NCI-H82 treated with DMSO at 0.1 percent for 48 hours (cell line): ENCODE measurements around the gene OBP2B.
"Not testable (repeated sequence)": the region's sequence is repeated elsewhere in the genome, so short reads cannot be mapped to it uniquely, and the experiment has no call there.

Source experiments
- DNase-seq: peaks from one replicate; lab custom pipeline; 2025; ENCODE audit not compliant: unreplicated experiment; lab: John Stamatoyannopoulos, UW

OBP2B gene, protein sequence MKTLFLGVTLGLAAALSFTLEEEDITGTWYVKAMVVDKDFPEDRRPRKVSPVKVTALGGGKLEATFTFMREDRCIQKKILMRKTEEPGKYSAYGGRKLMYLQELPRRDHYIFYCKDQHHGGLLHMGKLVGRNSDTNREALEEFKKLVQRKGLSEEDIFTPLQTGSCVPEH

GRCh38 chr9:133208880-133209300 is at the start of gene OBP2B:
Gene OBP2B (minus strand): TSS chr9:133209250. CDS start chr9:133209199, 51 bp downstream.
- not testable (repeated sequence) for DNase-seq

GRCh38 chr9:133258061-133259015 is 49.3 kb upstream of the OBP2B start:
- no peak for DNase-seq

DNA sequence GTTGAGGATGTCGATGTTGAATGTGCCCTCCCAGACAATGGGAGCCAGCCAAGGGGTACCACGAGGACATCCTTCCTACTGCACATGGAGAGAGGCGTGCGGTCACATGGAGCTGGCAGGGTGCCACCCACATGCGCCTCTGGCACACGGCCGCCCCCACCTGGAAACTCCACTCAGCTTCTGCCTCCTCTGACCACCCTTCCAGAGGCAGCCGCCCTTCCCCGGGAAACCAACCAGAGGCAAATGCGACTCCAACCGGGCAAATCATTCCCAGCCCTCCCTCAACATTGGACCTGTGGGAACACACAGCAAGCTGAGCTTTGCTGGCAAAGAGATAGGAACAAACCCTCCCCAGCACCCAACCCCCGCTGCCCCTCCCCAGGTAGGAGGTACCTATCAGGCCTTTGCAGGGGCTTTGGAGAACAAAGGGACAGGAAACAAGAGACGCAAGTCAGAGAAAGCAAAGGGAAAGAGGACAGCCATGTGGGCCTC is 48.5 kb upstream of the OBP2B start:
- no peak for DNase-seq

GRCh38 chr9:133256686-133257091 is 47.6 kb upstream of the OBP2B start:
- no peak for DNase-seq

- DNase-seq, result no peak
Observed at GRCh38 chr9:133256136-133256461, 47.0 kb upstream of the OBP2B start.

- no peak for DNase-seq
Observed at GRCh38 chr9:133255371-133256135, 46.5 kb upstream of the OBP2B start.

DNA sequence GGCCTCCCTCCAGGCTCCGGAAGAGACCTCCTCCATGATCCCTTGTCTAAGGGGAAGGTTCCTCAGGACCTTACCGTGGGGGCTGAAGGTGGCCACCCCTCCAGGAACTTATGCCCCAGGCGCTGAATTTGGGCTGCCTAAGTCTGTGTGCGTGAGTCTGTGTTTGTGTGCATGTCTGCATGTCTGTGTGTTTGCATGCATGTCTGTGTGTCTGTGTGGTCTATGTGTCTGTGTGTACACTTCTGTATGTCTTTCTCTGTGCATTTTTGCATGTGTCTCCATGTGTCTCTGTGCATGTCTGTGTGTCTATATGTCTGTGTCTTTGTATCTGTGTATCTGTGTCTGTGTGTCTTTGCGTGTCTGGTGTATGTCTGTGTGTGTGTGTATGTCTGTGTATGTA is 45.4 kb upstream of the OBP2B start:
- DNase-seq, result no peak

- no peak for DNase-seq
Observed at GRCh38 chr9:133253268-133253667, 44.2 kb upstream of the OBP2B start.

DNA sequence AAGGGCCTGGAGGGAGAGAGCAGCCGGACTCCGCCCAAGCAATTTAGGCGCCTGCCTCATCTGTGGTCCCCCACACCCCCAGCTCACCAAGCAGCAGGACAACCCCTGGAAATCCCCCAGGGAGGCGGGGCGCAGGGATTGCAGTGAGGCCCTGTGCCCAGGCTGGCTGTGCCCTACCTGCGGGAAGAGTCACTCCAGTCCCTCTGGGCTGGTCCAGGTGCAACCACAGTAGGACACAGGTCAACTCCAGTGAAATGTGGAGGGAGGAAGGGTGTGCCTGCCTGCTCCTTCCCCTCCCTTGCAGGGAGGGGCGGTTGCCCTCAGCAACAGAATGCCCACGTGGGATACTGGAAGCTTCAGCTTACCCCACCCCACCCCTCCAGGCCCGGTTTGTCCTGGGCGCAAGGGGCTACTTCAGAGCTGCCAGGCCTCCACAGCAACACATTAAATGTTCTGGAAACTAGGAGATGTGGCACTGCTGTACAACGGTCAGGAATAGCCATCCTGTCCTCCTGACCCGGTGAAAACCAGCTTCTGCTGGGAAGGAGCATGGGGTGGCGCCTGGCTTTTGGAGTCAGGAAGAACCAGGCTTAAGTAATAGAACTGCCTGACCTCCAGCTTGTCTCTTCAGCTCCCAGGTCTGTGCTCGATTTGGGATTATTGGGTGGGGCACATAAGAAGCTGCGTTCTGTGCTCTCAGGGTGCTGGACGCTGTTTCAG is 43.4 kb upstream of the OBP2B start:
- DNase-seq, result no peak

DNA sequence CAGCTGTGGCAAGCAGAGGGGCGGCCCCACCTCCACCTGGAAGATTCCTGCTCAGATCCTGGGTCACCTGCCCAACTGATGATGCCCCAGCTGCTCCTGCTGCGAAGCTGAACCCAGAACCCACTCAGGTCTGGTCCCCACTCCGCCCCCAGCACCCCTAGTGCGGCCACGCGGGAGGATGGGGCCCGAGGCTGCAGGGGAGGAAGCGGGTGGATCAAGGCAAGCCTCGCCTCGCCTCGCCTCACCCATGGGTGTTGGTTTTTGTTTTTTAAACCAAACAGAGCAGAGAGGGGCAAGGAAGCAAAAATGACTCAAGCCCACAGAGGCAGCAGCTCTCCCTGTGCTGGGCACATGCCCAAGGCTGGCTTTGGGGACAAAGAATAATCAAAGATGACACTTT is 42.7 kb upstream of the OBP2B start:
- no peak for DNase-seq

DNA sequence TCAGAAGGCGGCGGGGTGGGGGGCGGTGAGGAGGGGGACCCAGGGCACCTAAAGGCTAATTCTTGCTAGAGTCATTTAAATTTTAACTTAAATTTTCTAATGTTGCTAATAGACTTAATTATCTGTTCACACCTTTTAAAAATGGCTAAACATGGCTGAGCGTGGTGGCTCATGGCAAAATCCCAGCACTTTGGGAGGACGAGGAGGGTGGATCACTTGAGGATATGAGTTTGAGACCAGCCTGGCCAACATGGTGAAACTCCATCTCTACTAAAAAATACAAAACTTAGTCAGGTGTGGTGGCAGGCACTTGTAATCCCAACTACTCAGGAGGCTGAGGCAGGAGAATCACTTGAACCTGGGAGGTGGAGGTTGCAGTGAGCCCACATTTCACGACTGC is 42.2 kb upstream of the OBP2B start:
- DNase-seq, result not testable (repeated sequence)

GRCh38 chr9:133250741-133251170 is 41.7 kb upstream of the OBP2B start:
- no peak for DNase-seq

- no peak for DNase-seq
Observed at GRCh38 chr9:133249337-133249736, 40.3 kb upstream of the OBP2B start.

- DNase-seq, result no peak
Observed at GRCh38 chr9:133248726-133249295, 39.8 kb upstream of the OBP2B start.

DNA sequence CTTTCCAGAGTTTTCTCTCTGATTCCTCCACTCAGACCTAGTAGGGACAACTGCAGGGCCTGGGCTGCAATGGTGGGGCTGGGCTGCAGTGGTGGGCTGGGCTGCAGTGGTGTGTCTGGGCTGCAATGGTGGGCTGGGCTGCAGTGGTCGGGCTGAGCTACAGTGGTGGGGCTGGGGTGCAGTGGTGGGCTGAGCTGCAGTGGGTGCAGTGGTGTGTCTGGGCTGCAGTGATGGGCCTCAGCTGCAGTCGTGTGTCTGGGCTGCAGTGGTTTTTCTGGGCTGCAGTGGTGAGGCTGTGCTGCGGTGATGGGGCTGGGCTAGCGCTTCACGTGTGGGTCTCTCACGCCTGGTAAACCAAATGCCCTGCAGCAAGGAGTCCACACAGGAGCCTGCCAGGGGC is 38.6 kb upstream of the OBP2B start:
- no peak for DNase-seq

DNA sequence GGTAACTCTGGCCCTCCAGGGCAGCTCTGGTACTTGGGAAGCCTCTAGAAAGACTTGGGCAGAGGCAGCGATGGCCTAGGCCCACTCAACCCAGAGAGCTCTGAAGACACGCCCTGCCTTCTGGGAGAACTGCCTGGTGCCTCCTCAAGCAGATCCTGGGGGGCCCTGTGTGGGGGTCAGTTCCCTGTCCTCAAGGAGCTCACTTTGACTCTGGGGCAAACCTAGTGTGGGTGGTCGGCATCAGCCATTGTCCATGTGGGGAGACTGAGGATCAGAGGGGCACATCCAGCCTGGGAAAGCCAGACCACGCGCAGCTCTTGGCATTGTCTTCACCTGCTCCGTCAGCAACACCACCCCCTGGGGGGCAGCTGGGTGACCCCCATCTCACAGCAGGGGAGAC is 37.9 kb upstream of the OBP2B start:
- no peak for DNase-seq

- DNase-seq, result no peak
Observed at GRCh38 chr9:133246562-133246961, 37.5 kb upstream of the OBP2B start.

DNA sequence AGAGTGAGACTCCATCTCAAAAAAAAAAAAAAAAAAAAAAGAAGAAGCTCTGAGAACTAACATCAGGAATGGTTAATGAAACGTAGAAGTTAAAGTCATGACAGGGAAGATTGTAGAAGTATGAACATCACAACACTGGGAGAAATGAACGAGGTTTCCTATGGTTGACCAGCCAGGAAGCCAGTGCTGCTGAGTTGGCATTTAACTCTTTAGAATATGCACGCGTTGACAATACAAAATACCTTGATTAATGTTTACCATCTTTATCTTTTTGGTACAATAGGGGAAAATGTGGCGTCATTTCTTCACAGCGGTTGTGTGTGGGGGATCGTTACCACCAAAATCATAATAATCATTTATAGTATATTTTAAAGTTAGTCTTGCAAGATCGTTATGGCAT is 33.9 kb upstream of the OBP2B start:
- DNase-seq, result no peak

GRCh38 chr9:133242241-133242640 is 33.2 kb upstream of the OBP2B start:
- DNase-seq, result no peak

GRCh38 chr9:133239533-133240090 is 30.6 kb upstream of the OBP2B start:
- no peak for DNase-seq
